Neural cell (in vitro differentiated cells): Measurements from ENCODE around the gene GSTM5.

Source experiments
- EZH2 ChIP-seq: fragments of 200-600, 300-800 bp; shearing (Covaris generic), sonication (generic); IDR thresholded peaks from 2 replicates; pipeline ENCODE4 v1.6.1; 2014; ENCODE audit warnings: antibody characterized with exemption, low read length, borderline replicate concordance, mild to moderate bottlenecking; ENCODE audit not compliant: insufficient read depth, poor library complexity, severe bottlenecking
- TF ChIP-seq, protein P1 (sequence below): fragments of 450-650 bp; IDR thresholded peaks from 2 replicates; pipeline ENCODE4 v1.5.1; 2014; ENCODE audit warnings: antibody characterized with exemption, mild to moderate bottlenecking, moderate library complexity; ENCODE audit not compliant: poor library complexity, severe bottlenecking

DNA sequence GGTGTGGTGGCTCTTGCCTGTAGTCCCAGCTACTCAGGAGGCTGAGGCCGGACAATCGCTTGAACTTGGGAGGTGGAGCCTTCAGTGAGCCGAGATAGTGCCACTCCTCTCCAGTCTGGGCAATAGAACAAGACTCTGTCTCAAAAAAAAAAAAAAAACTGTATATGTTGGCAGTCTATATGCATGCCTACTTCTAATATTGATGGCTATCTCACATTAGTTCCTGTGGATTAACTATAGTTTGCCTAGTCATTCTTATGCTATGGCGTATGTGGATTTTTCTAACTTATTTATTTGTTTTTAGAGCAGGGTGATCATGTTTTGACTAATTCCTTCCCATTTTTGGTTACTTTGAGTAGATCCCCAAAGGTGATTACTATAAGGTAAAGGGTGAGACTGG, 15.0 kb upstream of the GSTM5 start:
- TF ChIP-seq EZH2: no peak
- TF ChIP-seq, protein P1, sequence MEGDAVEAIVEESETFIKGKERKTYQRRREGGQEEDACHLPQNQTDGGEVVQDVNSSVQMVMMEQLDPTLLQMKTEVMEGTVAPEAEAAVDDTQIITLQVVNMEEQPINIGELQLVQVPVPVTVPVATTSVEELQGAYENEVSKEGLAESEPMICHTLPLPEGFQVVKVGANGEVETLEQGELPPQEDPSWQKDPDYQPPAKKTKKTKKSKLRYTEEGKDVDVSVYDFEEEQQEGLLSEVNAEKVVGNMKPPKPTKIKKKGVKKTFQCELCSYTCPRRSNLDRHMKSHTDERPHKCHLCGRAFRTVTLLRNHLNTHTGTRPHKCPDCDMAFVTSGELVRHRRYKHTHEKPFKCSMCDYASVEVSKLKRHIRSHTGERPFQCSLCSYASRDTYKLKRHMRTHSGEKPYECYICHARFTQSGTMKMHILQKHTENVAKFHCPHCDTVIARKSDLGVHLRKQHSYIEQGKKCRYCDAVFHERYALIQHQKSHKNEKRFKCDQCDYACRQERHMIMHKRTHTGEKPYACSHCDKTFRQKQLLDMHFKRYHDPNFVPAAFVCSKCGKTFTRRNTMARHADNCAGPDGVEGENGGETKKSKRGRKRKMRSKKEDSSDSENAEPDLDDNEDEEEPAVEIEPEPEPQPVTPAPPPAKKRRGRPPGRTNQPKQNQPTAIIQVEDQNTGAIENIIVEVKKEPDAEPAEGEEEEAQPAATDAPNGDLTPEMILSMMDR: no peak
